ENCODE results near the gene CDK8. TPM values are rescaled to one million over a fixed set of nuclear protein-coding genes. Genes with fewer than 3 reads are reported as not detected.

Gene CDK8
- total RNA-seq, 1 donor, result 7.7 TPM

GRCh38 chr13:26323127-26323526 lies 69.2 kb downstream of the CDK8 start:
- no peaks in the 10 kb centered on the region for H3K27me3 ChIP-seq (ENCODE audit: insufficient read depth, low read length)
- H3K4me1 ChIP-seq (ENCODE audit: insufficient read depth, low read length), result no peaks in the 10 kb centered on the region
- H3K4me3 ChIP-seq (ENCODE audit: low read length), result no peak overlapping the region
- no peaks in the 10 kb centered on the region for H3K9me3 ChIP-seq (ENCODE audit: low read depth, low read length)

- Histone ChIP-seq H3K27me3 (ENCODE audit: insufficient read depth, low read length) (no peaks in the 10 kb centered on the region), H3K4me3 (ENCODE audit: low read length) (no peak overlapping the region), H3K9me3 (ENCODE audit: low read depth, low read length) (no peaks in the 10 kb centered on the region), H3K4me1 (ENCODE audit: insufficient read depth, low read length) (no peaks in the 10 kb centered on the region)
Measured at GRCh38 chr13:26323764-26324163, 69.8 kb downstream of the CDK8 start.

GRCh38 chr13:26324294-26324693 lies 70.4 kb downstream of the CDK8 start:
- Histone ChIP-seq H3K27me3 (ENCODE audit: insufficient read depth, low read length) (no peaks in the 10 kb centered on the region), H3K4me1 (ENCODE audit: insufficient read depth, low read length) (no peaks in the 10 kb centered on the region), H3K4me3 (ENCODE audit: low read length) (no peak overlapping the region), H3K9me3 (ENCODE audit: low read depth, low read length) (no peaks in the 10 kb centered on the region)

GRCh38 chr13:26324867-26325266 lies 70.9 kb downstream of the CDK8 start:
- no peak overlapping the region for H3K4me3 ChIP-seq (ENCODE audit: low read length)
- H3K4me1 ChIP-seq (ENCODE audit: insufficient read depth, low read length), result no peaks in the 10 kb centered on the region
- no peaks in the 10 kb centered on the region for H3K9me3 ChIP-seq (ENCODE audit: low read depth, low read length)
- no peaks in the 10 kb centered on the region for H3K27me3 ChIP-seq (ENCODE audit: insufficient read depth, low read length)

GRCh38 chr13:26325876-26326275 lies 71.9 kb downstream of the CDK8 start:
- H3K27me3 ChIP-seq (ENCODE audit: insufficient read depth, low read length), result no peaks in the 10 kb centered on the region
- H3K4me3 ChIP-seq (ENCODE audit: low read length), result no peak overlapping the region

GRCh38 chr13:26326562-26326961 lies 72.6 kb downstream of the CDK8 start:
- Histone ChIP-seq H3K4me1 (ENCODE audit: insufficient read depth, low read length) (no peaks in the 10 kb centered on the region), H3K27me3 (ENCODE audit: insufficient read depth, low read length) (no peaks in the 10 kb centered on the region), H3K4me3 (ENCODE audit: low read length) (no peak overlapping the region), H3K9me3 (ENCODE audit: low read depth, low read length) (no peaks in the 10 kb centered on the region)

More at GRCh38 chr13:26325876-26326275, 71.9 kb downstream of the CDK8 start:
- no peaks in the 10 kb centered on the region for H3K9me3 ChIP-seq (ENCODE audit: low read depth, low read length)
- H3K4me1 ChIP-seq (ENCODE audit: insufficient read depth, low read length), result no peaks in the 10 kb centered on the region

GRCh38 chr13:26327940-26328725 lies 74.2 kb downstream of the CDK8 start:
- no peaks in the 10 kb centered on the region for H3K27me3 ChIP-seq (ENCODE audit: insufficient read depth, low read length)
- H3K9me3 ChIP-seq (ENCODE audit: low read depth, low read length), result no peaks in the 10 kb centered on the region
- H3K4me1 ChIP-seq (ENCODE audit: insufficient read depth, low read length), result no peaks in the 10 kb centered on the region
- H3K4me3 ChIP-seq (ENCODE audit: low read length), result no peak overlapping the region

GRCh38 chr13:26335158-26335557 lies 81.2 kb downstream of the CDK8 start:
- Histone ChIP-seq H3K27me3 (ENCODE audit: insufficient read depth, low read length) (no peaks in the 10 kb centered on the region), H3K4me3 (ENCODE audit: low read length) (no peak overlapping the region), H3K4me1 (ENCODE audit: insufficient read depth, low read length) (no peaks in the 10 kb centered on the region), H3K9me3 (ENCODE audit: low read depth, low read length) (no peaks in the 10 kb centered on the region)

- H3K4me3 ChIP-seq (ENCODE audit: low read length), result no peak overlapping the region
- no peaks in the 10 kb centered on the region for H3K9me3 ChIP-seq (ENCODE audit: low read depth, low read length)
- H3K4me1 ChIP-seq (ENCODE audit: insufficient read depth, low read length), result no peaks in the 10 kb centered on the region
- H3K27me3 ChIP-seq (ENCODE audit: insufficient read depth, low read length), result no peaks in the 10 kb centered on the region
Measured at GRCh38 chr13:26340807-26341206, 86.9 kb downstream of the CDK8 start.

- Histone ChIP-seq H3K4me3 (ENCODE audit: low read length) (no peak overlapping the region), H3K9me3 (ENCODE audit: low read depth, low read length) (no peaks in the 10 kb centered on the region), H3K27me3 (ENCODE audit: insufficient read depth, low read length) (no peaks in the 10 kb centered on the region), H3K4me1 (ENCODE audit: insufficient read depth, low read length) (no peaks in the 10 kb centered on the region)
Measured at GRCh38 chr13:26342898-26343297, 89.0 kb downstream of the CDK8 start.

GRCh38 chr13:26343816-26344215 lies 89.9 kb downstream of the CDK8 start:
- H3K9me3 ChIP-seq (ENCODE audit: low read depth, low read length), result no peaks in the 10 kb centered on the region
- no peaks in the 10 kb centered on the region for H3K27me3 ChIP-seq (ENCODE audit: insufficient read depth, low read length)
- no peaks in the 10 kb centered on the region for H3K4me1 ChIP-seq (ENCODE audit: insufficient read depth, low read length)
- H3K4me3 ChIP-seq (ENCODE audit: low read length), result no peak overlapping the region

GRCh38 chr13:26344980-26345379 lies 91.1 kb downstream of the CDK8 start:
- Histone ChIP-seq H3K27me3 (ENCODE audit: insufficient read depth, low read length) (no peaks in the 10 kb centered on the region), H3K4me1 (ENCODE audit: insufficient read depth, low read length) (no peaks in the 10 kb centered on the region), H3K9me3 (ENCODE audit: low read depth, low read length) (no peaks in the 10 kb centered on the region), H3K4me3 (ENCODE audit: low read length) (no peak overlapping the region)

GRCh38 chr13:26348966-26349365 lies 95.0 kb downstream of the CDK8 start:
- Histone ChIP-seq H3K4me1 (ENCODE audit: insufficient read depth, low read length) (no peaks in the 10 kb centered on the region), H3K4me3 (ENCODE audit: low read length) (no peak overlapping the region), H3K9me3 (ENCODE audit: low read depth, low read length) (no peaks in the 10 kb centered on the region)

GRCh38 chr13:26362261-26362660 lies 108.3 kb downstream of the CDK8 start:
- H3K9me3 ChIP-seq (ENCODE audit: low read depth, low read length), result no peaks in the 10 kb centered on the region
- no peaks in the 10 kb centered on the region for H3K4me1 ChIP-seq (ENCODE audit: insufficient read depth, low read length)
- no peak overlapping the region for H3K4me3 ChIP-seq (ENCODE audit: low read length)
- no peaks in the 10 kb centered on the region for H3K27me3 ChIP-seq (ENCODE audit: insufficient read depth, low read length)

More at GRCh38 chr13:26348966-26349365, 95.0 kb downstream of the CDK8 start:
- H3K27me3 ChIP-seq (ENCODE audit: insufficient read depth, low read length), result no peaks in the 10 kb centered on the region

- H3K27me3 ChIP-seq (ENCODE audit: insufficient read depth, low read length), result no peaks in the 10 kb centered on the region
- H3K4me1 ChIP-seq (ENCODE audit: insufficient read depth, low read length), result no peaks in the 10 kb centered on the region
- H3K4me3 ChIP-seq (ENCODE audit: low read length), result no peak overlapping the region
- no peaks in the 10 kb centered on the region for H3K9me3 ChIP-seq (ENCODE audit: low read depth, low read length)
Measured at GRCh38 chr13:26370553-26370952, 116.6 kb downstream of the CDK8 start.

- no peaks in the 10 kb centered on the region for H3K9me3 ChIP-seq (ENCODE audit: low read depth, low read length)
- H3K27me3 ChIP-seq (ENCODE audit: insufficient read depth, low read length), result no peaks in the 10 kb centered on the region
- no peak overlapping the region for H3K4me3 ChIP-seq (ENCODE audit: low read length)
- H3K4me1 ChIP-seq (ENCODE audit: insufficient read depth, low read length), result no peaks in the 10 kb centered on the region
Measured at GRCh38 chr13:26372747-26373146, 118.8 kb downstream of the CDK8 start.

Data from mononuclear cell (primary cell).